ENCODE data around the gene DPM1. TPM values are rescaled to one million over a fixed set of nuclear protein-coding genes. Genes with fewer than 3 reads are reported as not detected.

DPM1 gene
- total RNA-seq, 2 donors from 2014 or later = 31.6 to 61.6 TPM

- H3K27ac ChIP-seq = no peak overlapping the region
- TF ChIP-seq POLR2AphosphoS5 (IDR thresholded peaks at IDR 0.05) (no peak), CTCF (IDR thresholded peaks at IDR 0.05) (no peak), POLR2A (IDR thresholded peaks at IDR 0.05) (no peak)
- H3K36me3 ChIP-seq = no peaks in the 10 kb centered on the region
- no peak for DNase-seq (ENCODE audit: low spot score)
- no peaks in the 10 kb centered on the region for H3K9me3 ChIP-seq
- WGBS = 89% methylated on average over 5 of the region's 5 CpGs
- H3K4me3 ChIP-seq = no peak overlapping the region
- intact Hi-C loops (cut with DNase I) = no loop called here
- H3K4me1 ChIP-seq (replicated peaks) = no peaks in the 10 kb centered on the region
- H3K27me3 ChIP-seq (replicated peaks; ENCODE audit: insufficient read depth) = no peaks in the 10 kb centered on the region
These were observed 37.2 kb upstream of the DPM1 start for GRCh38 chr20:50995506-50995905.

- Histone ChIP-seq H3K4me3 (no peak overlapping the region), H3K27me3 (replicated peaks; ENCODE audit: insufficient read depth) (no peaks in the 10 kb centered on the region), H3K36me3 (no peaks in the 10 kb centered on the region), H3K9me3 (no peaks in the 10 kb centered on the region), H3K4me1 (replicated peaks) (no peaks in the 10 kb centered on the region), H3K27ac (no peak overlapping the region)
- intact Hi-C loops (cut with DNase I) = no loop called here
- 79% methylated on average over 9 of the region's 9 CpGs for WGBS
- DNase-seq (ENCODE audit: low spot score) = no peak
- TF ChIP-seq CTCF (IDR thresholded peaks at IDR 0.05) (no peak), POLR2AphosphoS5 (IDR thresholded peaks at IDR 0.05) (no peak), POLR2A (IDR thresholded peaks at IDR 0.05) (no peak)
These were observed 35.5 kb upstream of the DPM1 start for GRCh38 chr20:50993876-50994275.

- no peaks in the 10 kb centered on the region for H3K27me3 ChIP-seq (replicated peaks; ENCODE audit: insufficient read depth)
- intact Hi-C loops (cut with DNase I) = no loop called here
- 50% methylated on average over 13 of the region's 13 CpGs for WGBS
- no peaks in the 10 kb centered on the region for H3K36me3 ChIP-seq
- peak; percentile 18 for DNase-seq (ENCODE audit: low spot score)
- no peak overlapping the region for H3K4me3 ChIP-seq
- H3K9me3 ChIP-seq = no peaks in the 10 kb centered on the region
- TF ChIP-seq POLR2A (IDR thresholded peaks at IDR 0.05) = no peak
- TF ChIP-seq CTCF (IDR thresholded peaks at IDR 0.05) = peak in 3 of 4 experiments; percentile 35 to 55 (median 49)
- no peak for TF ChIP-seq POLR2AphosphoS5 (IDR thresholded peaks at IDR 0.05)
- no peaks in the 10 kb centered on the region for H3K4me1 ChIP-seq (replicated peaks)
- H3K27ac ChIP-seq = no peak overlapping the region
These were observed 34.6 kb upstream of the DPM1 start for GRCh38 chr20:50992733-50993457.

GRCh38 chr20:50992336-50992732 is 34.0 kb upstream of the DPM1 start:
- peak; percentile 39 for DNase-seq (ENCODE audit: low spot score)
- Histone ChIP-seq H3K4me3 (no peak overlapping the region), H3K27me3 (replicated peaks; ENCODE audit: insufficient read depth) (no peaks in the 10 kb centered on the region), H3K36me3 (no peaks in the 10 kb centered on the region), H3K27ac (no peak overlapping the region), H3K4me1 (replicated peaks) (no peaks in the 10 kb centered on the region), H3K9me3 (no peaks in the 10 kb centered on the region)
- TF ChIP-seq CTCF (IDR thresholded peaks at IDR 0.05) (no peak), POLR2AphosphoS5 (IDR thresholded peaks at IDR 0.05) (peak; percentile 55), POLR2A (IDR thresholded peaks at IDR 0.05) (no peak)
- intact Hi-C loops (cut with DNase I) = no loop called here
- WGBS = 36% methylated on average over 4 of the region's 4 CpGs

GRCh38 chr20:50991076-50991475 is 32.7 kb upstream of the DPM1 start:
- WGBS = 96% methylated on average over 3 of the region's 3 CpGs
- no peak for DNase-seq (ENCODE audit: low spot score)
- no peaks in the 10 kb centered on the region for H3K36me3 ChIP-seq
- H3K27me3 ChIP-seq (replicated peaks; ENCODE audit: insufficient read depth) = no peaks in the 10 kb centered on the region
- H3K9me3 ChIP-seq = no peaks in the 10 kb centered on the region
- no peak overlapping the region for H3K4me3 ChIP-seq
- intact Hi-C loops (cut with DNase I) = no loop called here
- H3K4me1 ChIP-seq (replicated peaks) = no peaks in the 10 kb centered on the region
- no peak for TF ChIP-seq POLR2AphosphoS5 (IDR thresholded peaks at IDR 0.05)
- no peak for TF ChIP-seq POLR2A (IDR thresholded peaks at IDR 0.05)
- TF ChIP-seq CTCF (IDR thresholded peaks at IDR 0.05) = no peak
- no peak overlapping the region for H3K27ac ChIP-seq
